ENCODE measurements around the gene UCN2.

GRCh38 chr3:48565591-48566400 lies 2.2 kb upstream of the UCN2 start:
- TF ChIP-seq CTCF (IDR thresholded peaks at IDR 0.05) (no peak), POLR2A (IDR thresholded peaks at IDR 0.05) (no peak)
